HG02571 (cell line): ENCODE data around the gene MEAF6.

ENCODE experiments used
- ATAC-seq: cut with Tn5 transposase; IDR thresholded peaks from one replicate; pipeline ENCODE4 v1.9.1; 2021; ENCODE audit warnings: mild to moderate bottlenecking, moderate library complexity; ENCODE audit not compliant: unreplicated experiment

MEAF6 gene

GRCh38 chr1:37446874-37447273 is 67.7 kb downstream of the MEAF6 start:
- no peak for ATAC-seq

- ATAC-seq = no peak
Observed at GRCh38 chr1:37442644-37443043, 71.9 kb downstream of the MEAF6 start.
